H1 (cell line): Measurements from ENCODE around the gene THUMPD2. TPM values are rescaled to one million over a fixed set of nuclear protein-coding genes. Genes with fewer than 3 reads are reported as not detected.

Experiments used
- ATF2 ChIP-seq: IDR thresholded peaks from 2 replicates; pipeline ENCODE4 v1.6.1; 2012; ENCODE audit warnings: low read length, inconsistent platforms
- POU5F1 ChIP-seq: IDR thresholded peaks from 2 replicates; pipeline ENCODE4 v1.6.1; 2011; ENCODE audit warnings: low read depth, mild to moderate bottlenecking, low read length, moderate library complexity
- SIRT6 ChIP-seq: IDR thresholded peaks from one replicate; pipeline ENCODE4 v1.7.1; 2012; ENCODE audit warnings: low read length, inconsistent platforms
- TBP ChIP-seq: IDR thresholded peaks from 2 replicates; pipeline ENCODE4 v1.6.1; 2011; ENCODE audit warnings: low read depth, low read length, improper control_type of control experiment
- TCF12 ChIP-seq: IDR thresholded peaks from 2 replicates; pipeline ENCODE4 v1.6.1; 2011; ENCODE audit warnings: low read depth, mild to moderate bottlenecking, low read length
- polyA plus RNA-seq, 7 experiments: library from polyadenylated mRNA; depleted of rRNA in 3 of 7; stranded (reverse) in 5 of 7; unstranded in 2 of 7; fragments of >200 nt in 5 of 7; fragments of 200-250 nt in 2 of 7; gene quantifications; 1 replicate in 5 of 7; 2 replicates in 1 of 7; 4 replicates in 1 of 7; pipeline versions ENCODE4 v1.2.1 to v1.2.3, GENCODE V29; 2011 to 2013; ENCODE audit warnings: missing spikeins in 2 of 7, mixed read lengths in 2 of 7
- total RNA-seq: library from RNA; stranded (reverse); fragmentation: NEBNext Ultra II Directional; extraction: Animal tissue kit (Norgen Biotek cat#: 25700); gene quantifications from 2 replicates; pipeline ENCODE4 v1.2.1, GENCODE V29; 2021

THUMPD2 gene
- total and polyA plus RNA-seq, 2 of the 8 experiments (the other 6 are each of a cell fraction or from before 2014, with no cell fraction given): 8.6 to 17.0 TPM

GRCh38 chr2:39796134-39796533 is 17.1 kb upstream of the THUMPD2 start (continued):
- TF ChIP-seq TCF12: no peak
- no peak for TF ChIP-seq TBP
- no peak for TF ChIP-seq SIRT6
- no peak for TF ChIP-seq POU5F1
- TF ChIP-seq ATF2: no peak
